Measurements from ENCODE around the gene KRTAP17-1. TPM values are rescaled to one million over a fixed set of nuclear protein-coding genes. Genes with fewer than 3 reads are reported as not detected.
"Not testable (repeated sequence)": the region's sequence is repeated elsewhere in the genome, so short reads cannot be mapped to it uniquely, and the experiment has no call there.

Gene KRTAP17-1
- total RNA-seq, 1 experiment from 2014 or later, result not detected

- no peak for DNase-seq (ENCODE audit: low read depth)
Measured at GRCh38 chr17:41304091-41304490, 11.4 kb downstream of the KRTAP17-1 start.

GRCh38 chr17:41302981-41303380, 12.5 kb downstream of the KRTAP17-1 start:
- no peak for DNase-seq (ENCODE audit: low read depth)

DNA sequence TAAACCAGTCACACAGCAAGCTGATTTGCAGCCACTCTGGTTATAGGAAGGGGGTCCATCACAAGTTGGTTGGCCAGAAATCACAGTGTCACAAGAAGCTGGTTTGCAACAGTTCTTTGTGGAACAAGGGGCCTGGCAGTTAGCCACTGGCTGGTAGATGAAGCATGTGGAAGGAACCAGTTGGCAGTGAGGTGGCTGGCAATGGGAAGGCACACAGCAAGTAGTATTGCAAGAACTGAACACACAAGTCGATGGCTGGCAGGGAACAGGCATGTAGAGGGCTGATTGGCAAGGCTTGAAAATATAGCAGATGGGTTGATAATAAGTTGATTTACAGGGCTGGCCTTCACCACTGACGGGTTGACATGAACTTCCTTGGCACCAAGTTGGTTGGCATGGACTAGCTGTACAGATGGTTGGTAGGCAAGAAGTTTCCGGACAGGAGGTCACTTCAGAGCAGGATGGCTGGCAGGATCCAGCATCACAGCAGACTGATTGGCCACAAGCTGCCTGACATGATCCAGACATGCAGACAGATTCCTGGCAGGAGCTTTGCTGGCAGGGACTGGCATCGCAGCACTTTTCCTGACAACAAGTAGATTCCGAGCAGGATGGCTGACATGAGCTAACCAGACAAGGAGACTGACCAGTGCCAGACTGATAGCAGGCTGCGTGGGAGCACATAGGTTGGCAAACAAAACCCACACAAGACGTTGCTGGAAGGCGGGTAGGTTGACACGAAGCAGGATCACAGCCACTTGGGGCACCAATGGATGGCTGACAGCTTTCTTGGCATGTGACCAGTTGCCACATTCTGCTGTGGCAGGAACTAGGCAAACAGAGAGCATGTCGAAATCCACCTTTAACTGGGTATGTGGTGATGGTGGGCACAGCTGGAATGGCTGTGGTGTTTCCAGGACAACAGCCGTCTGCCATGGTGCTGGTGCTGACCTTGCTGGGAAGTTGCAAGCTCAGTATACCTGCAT, 13.3 kb downstream of the KRTAP17-1 start, which contains the start of gene KRTAP29-1:
Gene KRTAP29-1 (minus strand): TSS at position 936 of the 986 bp plus-strand sequence. CDS start 0 bp downstream, at position 936.
- DNase-seq (ENCODE audit: low read depth), result peak; percentile 40

- no peak for DNase-seq (ENCODE audit: low read depth)
Measured at GRCh38 chr17:41301204-41301790, 14.2 kb downstream of the KRTAP17-1 start.

- DNase-seq (ENCODE audit: low read depth), result no peak
Measured at GRCh38 chr17:41298458-41299135, 16.9 kb downstream of the KRTAP17-1 start.

DNA sequence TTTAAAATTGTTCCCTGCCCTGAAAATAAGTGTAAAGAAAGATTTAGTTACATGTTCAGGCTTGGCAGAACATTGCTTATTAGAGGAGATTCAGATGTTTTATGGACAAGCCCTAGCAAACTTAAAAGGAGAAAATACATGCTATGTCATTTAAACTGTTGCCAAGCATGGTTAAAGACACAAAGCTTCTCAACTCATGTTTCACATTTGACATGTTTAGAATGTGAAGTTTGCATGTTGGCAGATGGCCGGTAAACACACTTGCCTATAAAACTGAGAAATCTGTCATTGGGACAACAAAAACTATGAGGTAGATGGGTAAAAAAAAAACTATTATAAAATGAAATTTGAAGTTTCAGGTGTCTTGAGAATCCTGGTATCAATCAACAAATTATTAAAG, 18.7 kb downstream of the KRTAP17-1 start:
- no peak for DNase-seq (ENCODE audit: low read depth)

DNA sequence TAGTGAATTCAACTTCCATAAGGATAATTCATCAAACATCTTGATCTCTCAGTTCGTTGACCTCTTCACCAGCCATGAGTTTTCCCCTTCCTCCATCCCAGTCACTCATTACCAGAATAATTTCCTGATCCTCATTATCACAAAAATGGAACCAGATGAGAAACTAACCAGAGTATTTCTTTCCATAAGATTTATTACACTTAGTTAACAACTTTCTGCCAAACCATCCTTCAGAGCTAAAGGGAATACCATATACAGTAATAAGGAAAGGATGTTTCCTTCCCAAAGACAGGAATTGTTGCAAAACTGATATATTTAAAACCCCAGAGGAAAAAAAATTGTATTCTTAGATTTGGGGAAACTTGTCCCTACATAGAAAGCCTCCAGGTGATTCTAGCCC, 21.5 kb downstream of the KRTAP17-1 start:
- DNase-seq (ENCODE audit: low read depth), result no peak

- DNase-seq (ENCODE audit: low read depth), result no peak
Measured at GRCh38 chr17:41287050-41287449, 28.5 kb downstream of the KRTAP17-1 start.

DNA sequence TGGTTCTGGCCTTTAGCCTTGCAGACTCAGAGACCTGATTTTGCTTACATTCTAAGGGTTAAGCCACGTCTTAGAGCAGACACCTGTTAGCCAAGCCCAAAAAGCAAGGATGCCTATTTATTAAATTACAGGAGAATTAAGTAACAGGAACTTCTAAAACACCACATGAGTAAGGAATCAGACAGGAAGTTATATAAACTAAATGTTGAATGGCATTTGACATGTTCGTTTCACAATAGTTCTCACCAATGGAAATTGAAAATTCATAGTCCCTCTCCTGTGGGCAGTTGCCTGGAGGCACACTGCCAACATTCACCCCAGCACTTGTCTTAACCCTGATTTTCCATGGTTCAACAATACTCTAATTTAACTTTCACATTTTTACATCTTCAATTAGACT, 31.0 kb downstream of the KRTAP17-1 start:
- DNase-seq (ENCODE audit: low read depth), result no peak

DNA sequence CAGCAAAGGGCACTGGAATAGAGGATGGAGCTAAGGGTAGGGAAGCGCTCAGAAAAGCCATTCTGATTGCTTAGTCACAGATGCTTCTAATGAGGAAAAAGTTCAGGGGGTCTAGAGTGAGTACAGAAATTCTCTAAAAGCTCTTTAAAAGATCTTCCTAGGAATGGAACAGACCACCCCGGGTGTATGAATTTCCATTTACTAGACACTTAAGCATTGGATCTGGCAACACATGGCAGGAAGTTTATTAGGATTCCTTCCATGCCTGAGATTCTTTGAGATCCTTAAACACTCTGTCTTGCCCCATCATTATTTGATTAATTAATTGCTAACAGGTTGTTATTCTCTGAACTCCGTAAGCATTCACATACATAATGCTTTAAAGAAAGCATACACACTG, 31.5 kb downstream of the KRTAP17-1 start:
- DNase-seq (ENCODE audit: low read depth), result no peak

DNA sequence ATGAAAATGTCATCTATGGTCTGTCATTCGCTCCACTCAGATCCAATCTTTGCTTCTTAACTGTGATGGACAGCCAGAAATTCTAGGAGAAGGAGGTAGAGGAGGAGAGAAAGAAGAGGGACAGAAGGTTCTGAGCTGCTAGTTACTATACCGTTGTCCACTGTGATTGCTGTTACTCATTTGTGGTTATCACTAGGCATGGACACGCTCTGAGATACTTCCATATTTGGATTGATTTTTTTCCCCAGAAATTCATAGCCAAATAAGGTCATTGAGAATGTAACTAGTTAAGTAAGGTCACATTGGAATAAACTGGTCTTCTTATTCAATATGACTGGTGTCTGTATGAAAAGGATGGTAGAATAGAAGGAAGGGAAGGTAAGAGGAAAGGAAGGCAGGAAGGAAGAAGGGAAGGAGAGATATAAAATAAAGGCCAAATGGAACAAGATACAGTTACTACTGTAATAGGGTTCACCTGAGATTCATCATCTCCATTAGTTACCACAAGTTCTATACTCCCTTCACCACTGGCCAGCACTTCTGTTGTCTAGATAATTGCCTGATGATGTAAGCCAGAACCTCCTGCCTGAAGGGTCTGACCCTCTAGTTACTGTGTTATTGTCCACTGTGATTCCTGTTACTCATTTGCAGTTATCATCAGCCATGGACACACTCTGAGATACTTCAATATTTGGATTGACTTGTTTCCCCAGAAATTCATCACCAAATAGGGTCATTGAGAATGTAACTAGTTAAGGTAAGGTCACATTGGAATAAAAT, 37.1 kb downstream of the KRTAP17-1 start:
- peak; percentile 43 for DNase-seq (ENCODE audit: low read depth)

- not testable (repeated sequence) for DNase-seq (ENCODE audit: low read depth)
Measured at GRCh38 chr17:41275648-41276190, 39.8 kb downstream of the KRTAP17-1 start, which contains the start of gene KRTAP9-7. Gene KRTAP9-7 (plus strand): TSS chr17:41275698. CDS start chr17:41275698, 0 bp downstream.

- DNase-seq (ENCODE audit: low read depth), result no peak
Measured at GRCh38 chr17:41271858-41272257, 43.7 kb downstream of the KRTAP17-1 start.

DNA sequence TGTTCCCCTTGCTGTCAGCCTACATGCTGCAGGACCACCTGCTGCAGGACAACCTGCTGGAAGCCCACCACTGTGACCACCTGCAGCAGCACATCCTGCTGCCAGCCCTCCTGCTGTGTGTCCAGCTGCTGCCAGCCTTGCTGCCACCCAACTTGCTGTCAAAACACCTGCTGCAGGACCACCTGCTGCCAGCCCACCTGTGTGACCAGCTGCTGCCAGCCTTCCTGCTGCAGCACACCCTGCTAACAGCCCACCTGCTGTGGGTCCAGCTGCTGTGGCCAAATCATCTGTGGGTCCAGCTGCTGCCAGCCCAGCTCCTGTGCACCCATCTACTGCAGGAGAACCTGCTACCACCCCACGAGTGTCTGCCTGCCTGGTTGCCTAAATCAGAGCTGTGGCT, 44.2 kb downstream of the KRTAP17-1 start:
- DNase-seq (ENCODE audit: low read depth), result not testable (repeated sequence)

DNA sequence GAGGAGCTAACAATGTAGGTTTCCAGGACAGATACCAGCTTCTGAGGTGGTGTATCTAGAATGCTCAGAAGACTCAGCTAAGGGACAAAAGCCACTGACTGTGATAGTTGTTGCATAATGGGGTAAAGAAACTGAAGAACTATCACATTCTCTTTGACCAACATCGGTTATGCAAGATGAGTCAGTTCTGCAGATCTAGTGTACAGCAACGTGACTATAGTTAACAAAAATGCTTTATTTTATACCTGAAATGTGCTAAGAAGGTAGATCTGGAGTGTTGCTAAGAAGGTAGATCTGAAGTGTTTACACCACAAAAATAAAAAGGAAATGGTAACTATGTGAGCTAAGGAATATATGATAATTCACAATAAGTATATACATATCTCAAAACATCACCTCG, 47.8 kb downstream of the KRTAP17-1 start:
- no peak for DNase-seq (ENCODE audit: low read depth)

DNA sequence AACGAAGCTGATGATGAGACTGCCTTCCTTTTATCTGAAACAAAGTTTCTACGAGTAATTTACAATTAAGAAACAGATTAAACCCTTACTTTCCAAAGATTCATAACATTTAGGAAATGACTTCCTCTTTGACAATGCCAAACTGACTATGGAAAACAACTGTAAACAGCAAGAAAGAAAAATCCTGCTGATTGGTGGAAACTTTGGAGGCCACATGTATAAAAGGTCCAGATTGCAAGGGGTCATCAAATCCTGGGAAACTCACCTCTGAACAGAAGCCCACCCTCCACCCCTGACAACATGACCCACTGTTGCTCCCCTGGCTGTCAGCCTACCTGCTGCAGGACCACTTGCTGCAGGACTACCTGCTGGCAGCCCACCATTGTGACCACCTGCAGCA, 50.4 kb downstream of the KRTAP17-1 start, which contains the start of gene KRTAP9-6:
Gene KRTAP9-6 (plus strand): TSS at position 301 of the 400 bp plus-strand sequence. CDS start 0 bp downstream, at position 301.
- DNase-seq (ENCODE audit: low read depth), result no peak

Other genes starting within 250 kb of the KRTAP17-1 start
- not detected in 2 replicates for gene KRTAP2-4, start 249.8 kb downstream of the KRTAP17-1 start, total RNA-seq (2014; rRNA removed; shearing (Covaris generic))
- gene KRTAP4-7, start 231.6 kb downstream of the KRTAP17-1 start, total RNA-seq (2014; rRNA removed; shearing (Covaris generic)), result not detected in 2 replicates
- not detected in 2 replicates for gene KRTAP4-8, start 217.6 kb downstream of the KRTAP17-1 start, total RNA-seq (2014; rRNA removed; shearing (Covaris generic))
- not detected in 2 replicates for gene KRTAP4-16, start 213.5 kb downstream of the KRTAP17-1 start, total RNA-seq (2014; rRNA removed; shearing (Covaris generic))
- not detected in 2 replicates for gene KRTAP4-9, start 210.3 kb downstream of the KRTAP17-1 start, total RNA-seq (2014; rRNA removed; shearing (Covaris generic))
- gene KRTAP4-11, start 197.3 kb downstream of the KRTAP17-1 start, total RNA-seq (2014; rRNA removed; shearing (Covaris generic)), result not detected in 2 replicates
- gene KRTAP4-12, start 191.5 kb downstream of the KRTAP17-1 start, total RNA-seq (2014; rRNA removed; shearing (Covaris generic)), result not detected in 2 replicates
- not detected in 2 replicates for gene KRTAP4-6, start 175.2 kb downstream of the KRTAP17-1 start, total RNA-seq (2014; rRNA removed; shearing (Covaris generic))
- gene KRTAP4-5, start 165.9 kb downstream of the KRTAP17-1 start, total RNA-seq (2014; rRNA removed; shearing (Covaris generic)), result not detected in 2 replicates
- not detected in 2 replicates for gene KRTAP4-4, start 155.0 kb downstream of the KRTAP17-1 start, total RNA-seq (2014; rRNA removed; shearing (Covaris generic))
- not detected in 2 replicates for gene KRTAP4-3, start 147.5 kb downstream of the KRTAP17-1 start, total RNA-seq (2014; rRNA removed; shearing (Covaris generic))
- not detected in 2 replicates for gene KRTAP4-2, start 137.5 kb downstream of the KRTAP17-1 start, total RNA-seq (2014; rRNA removed; shearing (Covaris generic))
- gene KRTAP4-1, start 130.8 kb downstream of the KRTAP17-1 start, total RNA-seq (2014; rRNA removed; shearing (Covaris generic)), result not detected in 2 replicates
- not detected in 2 replicates for gene KRTAP9-1, start 125.8 kb downstream of the KRTAP17-1 start, total RNA-seq (2014; rRNA removed; shearing (Covaris generic))
- not detected in 2 replicates for gene KRTAP9-2, start 89.1 kb downstream of the KRTAP17-1 start, total RNA-seq (2014; rRNA removed; shearing (Covaris generic))
- gene KRTAP9-3, start 83.3 kb downstream of the KRTAP17-1 start, total RNA-seq (2014; rRNA removed; shearing (Covaris generic)), result not detected in 2 replicates
- not detected in 2 replicates for gene KRTAP9-8, start 77.7 kb downstream of the KRTAP17-1 start, total RNA-seq (2014; rRNA removed; shearing (Covaris generic))
- not detected in 2 replicates for gene KRTAP9-4, start 66.0 kb downstream of the KRTAP17-1 start, total RNA-seq (2014; rRNA removed; shearing (Covaris generic))
- gene KRTAP9-9, start 60.3 kb downstream of the KRTAP17-1 start, total RNA-seq (2014; rRNA removed; shearing (Covaris generic)), result not detected in 2 replicates
- gene KRTAP9-6, start 50.3 kb downstream of the KRTAP17-1 start, total RNA-seq (2014; rRNA removed; shearing (Covaris generic)), result not detected in 2 replicates
- gene KRTAP9-7, start 40.0 kb downstream of the KRTAP17-1 start, total RNA-seq (2014; rRNA removed; shearing (Covaris generic)), result not detected in 2 replicates
- gene KRTAP29-1, start 12.9 kb downstream of the KRTAP17-1 start, total RNA-seq (2014; rRNA removed; shearing (Covaris generic)), result not detected in 2 replicates
- not detected in 2 replicates for gene KRTAP16-1, start 6.4 kb downstream of the KRTAP17-1 start, total RNA-seq (2014; rRNA removed; shearing (Covaris generic))
- not detected in 2 replicates for gene KRT33A, start 35.1 kb upstream of the KRTAP17-1 start, total RNA-seq (2014; rRNA removed; shearing (Covaris generic))
- gene KRT33B, start 54.1 kb upstream of the KRTAP17-1 start, total RNA-seq (2014; rRNA removed; shearing (Covaris generic)), result 0.24 TPM in 1 of 2 replicates, not detected in the other
- not detected in 2 replicates for gene KRT34, start 66.6 kb upstream of the KRTAP17-1 start, total RNA-seq (2014; rRNA removed; shearing (Covaris generic))
- gene KRT31, start 81.9 kb upstream of the KRTAP17-1 start, total RNA-seq (2014; rRNA removed; shearing (Covaris generic)), result not detected in 2 replicates
- not detected in 2 replicates for gene KRT37, start 108.9 kb upstream of the KRTAP17-1 start, total RNA-seq (2014; rRNA removed; shearing (Covaris generic))
- not detected in 2 replicates for gene KRT38, start 125.3 kb upstream of the KRTAP17-1 start, total RNA-seq (2014; rRNA removed; shearing (Covaris generic))
- not detected in 2 replicates for gene KRT32, start 151.7 kb upstream of the KRTAP17-1 start, total RNA-seq (2014; rRNA removed; shearing (Covaris generic))
- not detected in 2 replicates for gene KRT35, start 165.4 kb upstream of the KRTAP17-1 start, total RNA-seq (2014; rRNA removed; shearing (Covaris generic))
- not detected in 2 replicates for gene KRT36, start 174.2 kb upstream of the KRTAP17-1 start, total RNA-seq (2014; rRNA removed; shearing (Covaris generic))
- gene KRT13, start 189.9 kb upstream of the KRTAP17-1 start, total RNA-seq (2014; rRNA removed; shearing (Covaris generic)), result 0.24 TPM in 1 of 2 replicates, not detected in the other
- gene KRT15, start 203.2 kb upstream of the KRTAP17-1 start, total RNA-seq (2014; rRNA removed; shearing (Covaris generic)), result 3.4 and 7.3 TPM in 2 replicates
- gene KRT19, start 212.6 kb upstream of the KRTAP17-1 start, total RNA-seq (2014; rRNA removed; shearing (Covaris generic)), result 4.6 and 7.8 TPM in 2 replicates

Data from RPMI7951 (cell line).